CD4-positive, alpha-beta T cell treated with Interleukin-15 for 1 hour (primary cell): Measurements from ENCODE around the gene LAMC1.
"Not testable (repeated sequence)": the region's sequence is repeated elsewhere in the genome, so short reads cannot be mapped to it uniquely, and the experiment has no call there.

ENCODE experiments used
- DNase-seq: peaks from one replicate; pipeline ENCODE4 v3.0.0-alpha.2; 2020

The LAMC1 gene

GRCh38 chr1:183110326-183110880 is 87.2 kb downstream of the LAMC1 start:
- DNase-seq: no peak

GRCh38 chr1:183114441-183114840 is 91.2 kb downstream of the LAMC1 start:
- DNase-seq: no peak

DNA sequence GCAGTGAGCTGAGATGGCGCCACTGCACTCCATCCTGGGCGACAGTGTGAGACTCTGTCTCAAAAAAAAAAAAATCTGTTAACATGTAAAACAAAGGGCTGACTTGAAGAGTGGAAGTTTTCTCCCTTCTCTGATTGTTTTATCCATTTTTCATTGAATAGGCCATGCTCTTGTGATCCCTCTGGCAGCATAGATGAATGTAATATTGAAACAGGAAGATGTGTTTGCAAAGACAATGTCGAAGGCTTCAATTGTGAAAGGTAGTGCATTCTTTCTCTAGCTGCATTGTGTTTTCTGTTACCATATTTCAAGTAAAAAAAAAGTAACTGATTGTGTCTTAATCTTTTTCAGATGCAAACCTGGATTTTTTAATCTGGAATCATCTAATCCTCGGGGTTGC is 93.2 kb downstream of the LAMC1 start:
- no peak for DNase-seq

- no peak for DNase-seq
Observed at GRCh38 chr1:183121609-183122008, 98.4 kb downstream of the LAMC1 start.

DNA sequence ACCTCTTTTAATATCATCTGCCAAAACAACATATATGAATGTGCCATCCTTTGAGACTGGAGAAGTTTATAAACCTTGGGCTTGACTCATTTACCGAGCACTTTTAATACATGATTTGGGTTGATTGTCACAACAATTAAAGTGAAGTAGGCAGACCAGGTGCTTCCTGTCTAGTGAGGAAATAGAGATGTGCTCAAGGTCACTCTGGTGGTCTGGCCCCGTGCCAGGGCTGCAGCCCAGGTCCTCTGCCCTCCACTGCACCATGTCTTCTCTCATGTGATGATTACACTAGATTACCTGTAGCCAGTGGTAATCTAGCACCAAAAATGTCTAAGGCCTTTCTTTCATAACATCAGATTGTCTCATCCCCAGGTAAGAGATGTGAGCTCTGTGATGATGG is 101.0 kb downstream of the LAMC1 start:
- DNase-seq: no peak

GRCh38 chr1:183125279-183125999 is 102.2 kb downstream of the LAMC1 start:
- DNase-seq: no peak

GRCh38 chr1:183126000-183126366 is 102.8 kb downstream of the LAMC1 start:
- DNase-seq: no peak

- no peak for DNase-seq
Observed at GRCh38 chr1:183126528-183126927, 103.3 kb downstream of the LAMC1 start.

DNA sequence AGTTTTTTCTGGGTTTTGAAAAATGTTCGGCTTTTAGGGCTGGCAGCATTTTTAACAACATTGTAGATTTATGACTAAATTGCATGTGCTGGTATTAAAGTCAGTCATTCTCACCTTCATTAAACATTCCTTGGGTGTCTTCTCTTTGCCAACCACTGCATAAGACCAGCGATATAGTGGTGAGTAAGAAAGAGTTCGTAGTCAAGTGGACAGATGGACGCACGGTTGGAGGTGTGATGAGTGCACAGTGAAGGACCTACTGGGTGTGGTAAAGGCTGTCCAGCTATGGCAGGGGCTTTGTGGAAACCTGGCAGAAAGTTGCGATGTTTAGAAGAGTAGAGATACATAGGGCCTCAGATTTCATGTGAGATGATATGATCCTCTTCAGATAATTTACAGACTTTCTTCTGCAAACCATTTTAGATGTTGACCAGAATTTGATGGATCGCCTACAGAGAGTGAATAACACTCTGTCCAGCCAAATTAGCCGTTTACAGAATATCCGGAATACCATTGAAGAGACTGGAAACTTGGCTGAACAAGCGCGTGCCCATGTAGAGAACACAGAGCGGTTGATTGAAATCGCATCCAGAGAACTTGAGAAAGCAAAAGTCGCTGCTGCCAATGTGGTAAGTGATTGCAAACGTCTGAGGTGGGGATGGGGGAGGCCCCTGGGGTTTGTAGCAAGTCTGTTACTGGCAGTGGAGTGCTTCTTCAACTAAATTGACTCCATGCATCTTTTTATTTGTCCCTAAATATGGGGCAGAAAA is 106.9 kb downstream of the LAMC1 start:
- no peak for DNase-seq

DNA sequence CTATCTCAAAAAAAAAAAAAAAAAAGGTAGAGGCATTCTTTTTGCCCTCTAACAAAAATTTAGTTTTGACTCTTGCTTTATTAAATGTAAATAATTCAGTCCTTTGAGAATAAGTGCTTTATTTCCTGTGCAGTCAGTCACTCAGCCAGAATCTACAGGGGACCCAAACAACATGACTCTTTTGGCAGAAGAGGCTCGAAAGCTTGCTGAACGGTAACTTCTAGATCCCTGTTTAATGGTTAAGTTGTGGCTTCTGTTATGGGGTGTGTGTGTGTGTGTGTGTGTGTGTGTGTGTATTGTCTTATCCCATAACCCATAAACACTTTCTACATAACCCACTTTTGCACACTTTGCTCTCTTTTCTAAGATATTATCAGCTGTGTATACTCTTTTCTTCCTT is 107.9 kb downstream of the LAMC1 start:
- DNase-seq: no peak

- DNase-seq: no peak
Observed at GRCh38 chr1:183135336-183135735, 112.1 kb downstream of the LAMC1 start.

DNA sequence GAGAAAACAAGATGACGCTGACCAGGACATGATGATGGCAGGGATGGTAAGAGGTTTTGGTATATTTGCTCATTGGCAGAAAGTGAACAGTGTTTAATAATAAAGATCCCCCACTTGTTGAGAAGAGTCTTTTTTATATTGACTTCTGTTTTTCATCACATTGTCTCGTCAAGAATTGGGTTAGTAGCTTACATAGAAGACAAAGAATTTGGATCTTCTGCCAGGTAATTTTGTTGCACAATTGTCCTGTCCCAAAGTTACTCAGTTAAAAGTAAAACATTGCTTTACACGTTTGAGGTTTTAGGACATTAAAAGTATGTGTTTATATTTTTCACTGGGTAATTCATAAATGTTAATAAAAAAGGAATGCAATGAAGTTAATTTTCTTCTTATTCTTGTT is 114.6 kb downstream of the LAMC1 start:
- DNase-seq: no peak

- DNase-seq: no peak
Observed at GRCh38 chr1:183138301-183138700, 115.1 kb downstream of the LAMC1 start.

- no peak for DNase-seq
Observed at GRCh38 chr1:183139281-183139942, 116.2 kb downstream of the LAMC1 start.

GRCh38 chr1:183140633-183141032 is 117.4 kb downstream of the LAMC1 start:
- DNase-seq: no peak

GRCh38 chr1:183142171-183142570 is 119.0 kb downstream of the LAMC1 start:
- no peak for DNase-seq

DNA sequence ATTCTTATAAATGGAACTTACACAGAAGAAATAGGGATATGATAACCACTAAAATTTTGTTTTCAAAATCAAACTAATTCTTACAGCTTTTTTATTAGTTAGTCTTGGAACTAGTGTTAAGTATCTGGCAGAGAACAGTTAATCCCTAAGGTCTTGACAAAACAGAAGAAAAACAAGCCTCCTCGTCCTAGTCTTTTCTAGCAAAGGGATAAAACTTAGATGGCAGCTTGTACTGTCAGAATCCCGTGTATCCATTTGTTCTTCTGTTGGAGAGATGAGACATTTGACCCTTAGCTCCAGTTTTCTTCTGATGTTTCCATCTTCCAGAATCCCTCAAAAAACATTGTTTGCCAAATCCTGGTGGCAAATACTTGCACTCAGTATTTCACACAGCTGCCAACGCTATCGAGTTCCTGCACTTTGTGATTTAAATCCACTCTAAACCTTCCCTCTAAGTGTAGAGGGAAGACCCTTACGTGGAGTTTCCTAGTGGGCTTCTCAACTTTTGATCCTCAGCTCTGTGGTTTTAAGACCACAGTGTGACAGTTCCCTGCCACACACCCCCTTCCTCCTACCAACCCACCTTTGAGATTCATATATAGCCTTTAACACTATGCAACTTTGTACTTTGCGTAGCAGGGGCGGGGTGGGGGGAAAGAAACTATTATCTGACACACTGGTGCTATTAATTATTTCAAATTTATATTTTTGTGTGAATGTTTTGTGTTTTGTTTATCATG is 120.5 kb downstream of the LAMC1 start:
- DNase-seq: no peak

DNA sequence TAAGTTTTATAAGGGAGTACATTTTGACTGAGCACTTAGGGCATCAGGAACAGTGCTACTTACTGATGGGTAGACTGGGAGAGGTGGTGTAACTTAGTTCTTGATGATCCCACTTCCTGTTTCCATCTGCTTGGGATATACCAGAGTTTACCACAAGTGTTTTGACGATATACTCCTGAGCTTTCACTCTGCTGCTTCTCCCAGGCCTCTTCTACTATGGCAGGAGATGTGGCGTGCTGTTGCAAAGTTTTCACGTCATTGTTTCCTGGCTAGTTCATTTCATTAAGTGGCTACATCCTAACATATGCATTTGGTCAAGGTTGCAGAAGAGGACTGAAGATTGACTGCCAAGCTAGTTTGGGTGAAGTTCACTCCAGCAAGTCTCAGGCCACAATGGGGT is 121.5 kb downstream of the LAMC1 start:
- no peak for DNase-seq

DNA sequence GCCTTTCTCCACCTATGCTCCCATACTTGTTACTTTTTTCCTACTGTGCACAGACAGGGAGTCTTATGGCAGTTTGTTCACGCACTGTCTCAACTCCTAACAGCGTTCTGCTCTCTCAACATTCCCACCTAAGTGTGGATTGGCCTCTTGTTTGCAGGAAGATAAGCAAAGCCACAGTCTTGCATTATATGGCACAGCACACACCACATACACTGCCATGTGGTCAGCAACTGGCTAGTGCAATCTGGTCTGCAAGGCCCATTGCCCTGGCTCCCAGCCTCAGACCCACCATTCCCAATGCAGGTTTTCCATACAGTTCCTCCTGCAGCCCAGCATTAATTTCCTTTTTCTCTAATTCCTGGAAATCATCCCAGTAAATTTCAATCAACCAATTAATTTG is 124.5 kb downstream of the LAMC1 start:
- DNase-seq: no peak

DNA sequence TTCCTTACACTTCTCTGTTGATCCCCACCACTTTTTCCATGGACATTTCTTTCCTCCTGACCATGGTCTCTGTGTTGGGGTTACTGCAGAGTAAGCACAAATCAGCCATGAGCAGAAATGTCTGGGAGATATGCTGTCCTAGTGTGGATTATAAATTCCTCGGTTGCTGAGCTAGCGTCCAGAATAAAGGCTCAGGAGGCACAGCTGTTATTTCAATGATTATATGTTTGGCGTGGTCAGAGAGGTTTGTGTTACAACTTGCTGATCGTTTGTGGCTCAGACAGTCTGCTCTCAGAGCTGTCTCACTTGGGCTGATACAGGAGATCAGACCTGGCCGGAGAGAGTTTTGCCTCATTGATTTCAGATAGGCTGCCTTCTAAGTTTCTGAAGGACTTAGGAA is 125.4 kb downstream of the LAMC1 start:
- no peak for DNase-seq

DNA sequence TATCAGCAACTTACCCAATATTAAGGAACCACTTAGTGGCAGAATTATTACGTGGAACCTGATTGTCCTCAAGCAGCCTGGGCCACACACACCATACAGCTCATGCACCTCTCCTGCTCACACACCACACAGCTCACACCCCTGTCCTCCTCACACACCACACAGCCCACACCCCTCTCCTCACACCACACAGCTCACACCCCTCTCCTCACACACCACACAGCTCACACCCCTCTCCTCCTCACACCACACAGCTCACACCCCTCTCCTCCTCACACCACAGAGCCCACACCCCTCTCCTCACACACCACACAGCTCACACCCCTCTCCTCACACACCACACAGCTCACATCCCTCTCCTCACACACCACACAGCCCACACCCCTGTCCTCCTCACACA is 126.1 kb downstream of the LAMC1 start:
- DNase-seq: no peak

DNA sequence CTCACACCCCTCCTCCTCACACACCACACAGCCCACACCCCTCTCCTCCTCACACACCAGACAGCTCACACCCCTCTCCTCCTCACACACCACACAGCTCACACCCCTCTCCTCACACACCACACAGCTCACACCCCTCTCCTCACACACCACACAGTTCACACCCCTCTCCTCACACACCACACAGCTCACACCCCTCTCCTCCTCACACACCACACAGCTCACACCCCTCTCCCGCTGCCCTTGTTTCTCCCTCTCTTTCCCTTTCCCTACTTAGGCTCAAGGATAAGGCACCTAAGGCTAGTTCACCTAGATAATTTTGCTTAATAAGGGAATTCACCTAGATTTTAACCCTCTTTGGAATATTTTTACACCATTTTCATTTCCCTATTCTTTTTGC is 126.8 kb downstream of the LAMC1 start:
- not testable (repeated sequence) for DNase-seq

DNA sequence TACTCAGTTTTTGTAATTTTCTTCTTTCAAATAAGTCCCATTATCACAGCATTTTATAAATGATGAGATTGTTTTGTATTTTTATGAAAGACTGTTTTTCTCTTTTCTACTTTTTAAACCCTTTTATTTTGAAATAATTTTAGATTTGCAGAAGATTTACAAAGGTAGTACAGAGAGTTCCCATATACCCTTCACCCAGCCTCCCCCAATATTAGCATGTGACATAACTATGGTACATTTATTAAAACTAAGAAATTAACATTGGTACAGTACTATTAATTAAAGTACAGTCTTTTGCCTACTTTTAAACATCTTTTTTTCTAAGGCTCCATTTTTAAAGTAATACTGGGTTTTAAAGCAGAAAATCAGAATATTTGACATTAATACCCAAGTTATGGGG is 127.2 kb downstream of the LAMC1 start:
- DNase-seq: no peak
